ENCODE results near the gene CCDC7.

DNA sequence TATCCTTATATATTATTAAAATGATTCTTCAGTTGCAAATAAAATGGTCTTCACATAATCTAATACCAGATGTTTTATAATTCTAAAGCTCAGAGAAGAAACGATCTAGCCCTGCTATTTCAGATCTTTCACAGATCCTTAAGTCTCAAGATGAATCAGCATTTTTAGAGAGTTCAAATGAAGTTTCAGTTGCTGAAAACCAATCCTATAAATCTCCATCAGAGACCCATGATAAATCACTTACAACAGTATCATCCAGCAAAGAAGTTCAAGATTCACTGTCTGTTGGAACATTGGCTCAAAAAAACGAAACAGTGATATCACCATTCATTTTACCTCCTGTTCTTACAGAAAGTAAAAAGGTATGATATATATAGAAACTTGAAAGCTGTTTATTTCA is 137.0 kb downstream of the CCDC7 start:
- TF ChIP-seq, protein P1, sequence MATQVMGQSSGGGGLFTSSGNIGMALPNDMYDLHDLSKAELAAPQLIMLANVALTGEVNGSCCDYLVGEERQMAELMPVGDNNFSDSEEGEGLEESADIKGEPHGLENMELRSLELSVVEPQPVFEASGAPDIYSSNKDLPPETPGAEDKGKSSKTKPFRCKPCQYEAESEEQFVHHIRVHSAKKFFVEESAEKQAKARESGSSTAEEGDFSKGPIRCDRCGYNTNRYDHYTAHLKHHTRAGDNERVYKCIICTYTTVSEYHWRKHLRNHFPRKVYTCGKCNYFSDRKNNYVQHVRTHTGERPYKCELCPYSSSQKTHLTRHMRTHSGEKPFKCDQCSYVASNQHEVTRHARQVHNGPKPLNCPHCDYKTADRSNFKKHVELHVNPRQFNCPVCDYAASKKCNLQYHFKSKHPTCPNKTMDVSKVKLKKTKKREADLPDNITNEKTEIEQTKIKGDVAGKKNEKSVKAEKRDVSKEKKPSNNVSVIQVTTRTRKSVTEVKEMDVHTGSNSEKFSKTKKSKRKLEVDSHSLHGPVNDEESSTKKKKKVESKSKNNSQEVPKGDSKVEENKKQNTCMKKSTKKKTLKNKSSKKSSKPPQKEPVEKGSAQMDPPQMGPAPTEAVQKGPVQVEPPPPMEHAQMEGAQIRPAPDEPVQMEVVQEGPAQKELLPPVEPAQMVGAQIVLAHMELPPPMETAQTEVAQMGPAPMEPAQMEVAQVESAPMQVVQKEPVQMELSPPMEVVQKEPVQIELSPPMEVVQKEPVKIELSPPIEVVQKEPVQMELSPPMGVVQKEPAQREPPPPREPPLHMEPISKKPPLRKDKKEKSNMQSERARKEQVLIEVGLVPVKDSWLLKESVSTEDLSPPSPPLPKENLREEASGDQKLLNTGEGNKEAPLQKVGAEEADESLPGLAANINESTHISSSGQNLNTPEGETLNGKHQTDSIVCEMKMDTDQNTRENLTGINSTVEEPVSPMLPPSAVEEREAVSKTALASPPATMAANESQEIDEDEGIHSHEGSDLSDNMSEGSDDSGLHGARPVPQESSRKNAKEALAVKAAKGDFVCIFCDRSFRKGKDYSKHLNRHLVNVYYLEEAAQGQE (IDR thresholded peaks at IDR 0.05; ENCODE audit: unreplicated experiment) = no peak
- TF ChIP-seq CREB1 (CRISPR knock-in tag; IDR thresholded peaks at IDR 0.05; ENCODE audit: low read depth) (no peak), POLR2AphosphoS5 (IDR thresholded peaks at IDR 0.05; ENCODE audit: low read depth) (no peak), EZH2 (IDR thresholded peaks at IDR 0.05; ENCODE audit: low read depth, unreplicated experiment) (no peak), NANOG (IDR thresholded peaks at IDR 0.05; ENCODE audit: borderline replicate concordance) (no peak), EZH2phosphoT487 (IDR thresholded peaks at IDR 0.05; ENCODE audit: unreplicated experiment) (no peak), ZNF114 (CRISPR knock-in tag; IDR thresholded peaks at IDR 0.05) (no peak)
- TF ChIP-seq, protein P2, sequence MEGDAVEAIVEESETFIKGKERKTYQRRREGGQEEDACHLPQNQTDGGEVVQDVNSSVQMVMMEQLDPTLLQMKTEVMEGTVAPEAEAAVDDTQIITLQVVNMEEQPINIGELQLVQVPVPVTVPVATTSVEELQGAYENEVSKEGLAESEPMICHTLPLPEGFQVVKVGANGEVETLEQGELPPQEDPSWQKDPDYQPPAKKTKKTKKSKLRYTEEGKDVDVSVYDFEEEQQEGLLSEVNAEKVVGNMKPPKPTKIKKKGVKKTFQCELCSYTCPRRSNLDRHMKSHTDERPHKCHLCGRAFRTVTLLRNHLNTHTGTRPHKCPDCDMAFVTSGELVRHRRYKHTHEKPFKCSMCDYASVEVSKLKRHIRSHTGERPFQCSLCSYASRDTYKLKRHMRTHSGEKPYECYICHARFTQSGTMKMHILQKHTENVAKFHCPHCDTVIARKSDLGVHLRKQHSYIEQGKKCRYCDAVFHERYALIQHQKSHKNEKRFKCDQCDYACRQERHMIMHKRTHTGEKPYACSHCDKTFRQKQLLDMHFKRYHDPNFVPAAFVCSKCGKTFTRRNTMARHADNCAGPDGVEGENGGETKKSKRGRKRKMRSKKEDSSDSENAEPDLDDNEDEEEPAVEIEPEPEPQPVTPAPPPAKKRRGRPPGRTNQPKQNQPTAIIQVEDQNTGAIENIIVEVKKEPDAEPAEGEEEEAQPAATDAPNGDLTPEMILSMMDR (conservative IDR thresholded peaks at IDR 0.05; ENCODE audit: low read depth in 2 of 2) = no peak
- TF ChIP-seq, protein P3, sequence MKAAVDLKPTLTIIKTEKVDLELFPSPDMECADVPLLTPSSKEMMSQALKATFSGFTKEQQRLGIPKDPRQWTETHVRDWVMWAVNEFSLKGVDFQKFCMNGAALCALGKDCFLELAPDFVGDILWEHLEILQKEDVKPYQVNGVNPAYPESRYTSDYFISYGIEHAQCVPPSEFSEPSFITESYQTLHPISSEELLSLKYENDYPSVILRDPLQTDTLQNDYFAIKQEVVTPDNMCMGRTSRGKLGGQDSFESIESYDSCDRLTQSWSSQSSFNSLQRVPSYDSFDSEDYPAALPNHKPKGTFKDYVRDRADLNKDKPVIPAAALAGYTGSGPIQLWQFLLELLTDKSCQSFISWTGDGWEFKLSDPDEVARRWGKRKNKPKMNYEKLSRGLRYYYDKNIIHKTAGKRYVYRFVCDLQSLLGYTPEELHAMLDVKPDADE (IDR thresholded peaks at IDR 0.05) = no peak

All from GM23338 (cell line).